ENCODE data around the gene IFITM5.

IFITM5 gene

DNA sequence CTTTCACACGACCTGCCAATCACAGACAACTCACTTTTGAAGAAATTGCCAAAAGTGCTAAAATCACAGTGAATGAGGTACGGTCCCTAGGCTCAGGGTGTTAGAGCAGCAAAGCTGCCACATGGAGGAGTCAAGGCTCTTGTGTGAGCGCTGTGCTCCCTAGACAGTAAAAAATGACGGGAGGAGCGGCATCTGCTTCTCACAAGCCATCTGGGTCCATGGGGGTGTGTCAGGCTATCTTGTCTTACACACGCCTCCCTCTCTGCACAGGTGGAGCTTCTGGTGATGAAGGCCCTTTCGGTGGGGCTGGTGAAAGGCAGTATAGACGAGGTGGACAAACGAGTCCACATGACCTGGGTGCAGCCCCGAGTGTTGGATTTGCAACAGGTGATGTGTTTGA, 47.8 kb downstream of the IFITM5 start:
- TF ChIP-seq, protein P1, sequence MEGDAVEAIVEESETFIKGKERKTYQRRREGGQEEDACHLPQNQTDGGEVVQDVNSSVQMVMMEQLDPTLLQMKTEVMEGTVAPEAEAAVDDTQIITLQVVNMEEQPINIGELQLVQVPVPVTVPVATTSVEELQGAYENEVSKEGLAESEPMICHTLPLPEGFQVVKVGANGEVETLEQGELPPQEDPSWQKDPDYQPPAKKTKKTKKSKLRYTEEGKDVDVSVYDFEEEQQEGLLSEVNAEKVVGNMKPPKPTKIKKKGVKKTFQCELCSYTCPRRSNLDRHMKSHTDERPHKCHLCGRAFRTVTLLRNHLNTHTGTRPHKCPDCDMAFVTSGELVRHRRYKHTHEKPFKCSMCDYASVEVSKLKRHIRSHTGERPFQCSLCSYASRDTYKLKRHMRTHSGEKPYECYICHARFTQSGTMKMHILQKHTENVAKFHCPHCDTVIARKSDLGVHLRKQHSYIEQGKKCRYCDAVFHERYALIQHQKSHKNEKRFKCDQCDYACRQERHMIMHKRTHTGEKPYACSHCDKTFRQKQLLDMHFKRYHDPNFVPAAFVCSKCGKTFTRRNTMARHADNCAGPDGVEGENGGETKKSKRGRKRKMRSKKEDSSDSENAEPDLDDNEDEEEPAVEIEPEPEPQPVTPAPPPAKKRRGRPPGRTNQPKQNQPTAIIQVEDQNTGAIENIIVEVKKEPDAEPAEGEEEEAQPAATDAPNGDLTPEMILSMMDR (IDR thresholded peaks at IDR 0.05) = no peak
- peaks cover 70% of the 10 kb centered on the region for H3K36me3 ChIP-seq

DNA sequence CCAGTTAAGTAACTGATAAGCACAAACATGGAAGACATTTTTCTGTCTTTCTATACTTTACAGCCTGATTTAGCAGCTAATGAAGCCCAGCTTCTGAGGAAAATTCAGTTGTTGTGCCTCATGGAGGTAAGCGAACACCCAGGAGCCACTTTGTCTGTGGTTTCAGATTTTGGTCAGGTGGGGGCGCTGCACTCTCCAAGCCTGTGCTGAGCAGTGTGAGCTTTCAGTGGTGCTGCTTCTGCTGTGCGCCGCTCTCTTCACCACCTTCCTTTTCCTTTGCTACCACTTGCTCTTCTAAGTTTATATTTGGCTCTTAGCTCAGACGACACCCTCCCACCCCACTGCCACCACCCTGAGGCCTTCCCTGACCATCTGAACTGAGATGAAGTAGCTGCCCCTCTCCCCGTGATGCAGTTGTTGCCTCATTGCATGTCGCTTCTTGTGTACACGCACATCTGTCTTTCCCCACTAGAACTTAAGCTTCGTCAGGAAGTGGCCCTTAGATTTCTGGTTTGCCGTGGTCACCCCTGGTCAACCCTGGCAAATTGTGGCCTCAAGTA, 48.5 kb downstream of the IFITM5 start:
- Histone ChIP-seq H3K27ac (peak overlapping the region; percentile 53), H3K4me1 (ENCODE audit: control insufficient read depth in 1 of 2, insufficient read depth in 1 of 2, low read depth in 1 of 2, low read length in 1 of 2) (peaks cover 0 to 6% of the 10 kb centered on the region in 2 experiments), H3K27me3 (no peaks in the 10 kb centered on the region), H3K36me3 (peaks cover 78% of the 10 kb centered on the region), H3K4me3 (ENCODE audit: low read depth in 1 of 2, low read length in 1 of 2) (no peak overlapping the region), H3K9me3 (no peaks in the 10 kb centered on the region)
- TF ChIP-seq, protein P1 (IDR thresholded peaks at IDR 0.05) = peak; percentile 84

More for the DNA sequence above, 47.8 kb downstream of the IFITM5 start:
- Histone ChIP-seq H3K27me3 (no peaks in the 10 kb centered on the region), H3K27ac (peak overlapping the region; percentile 12), H3K4me3 (ENCODE audit: low read depth in 1 of 2, low read length in 1 of 2) (no peak overlapping the region), H3K9me3 (no peaks in the 10 kb centered on the region), H3K4me1 (ENCODE audit: control insufficient read depth in 1 of 2, insufficient read depth in 1 of 2, low read depth in 1 of 2, low read length in 1 of 2) (peaks cover 0 to 6% of the 10 kb centered on the region in 2 experiments)

DNA sequence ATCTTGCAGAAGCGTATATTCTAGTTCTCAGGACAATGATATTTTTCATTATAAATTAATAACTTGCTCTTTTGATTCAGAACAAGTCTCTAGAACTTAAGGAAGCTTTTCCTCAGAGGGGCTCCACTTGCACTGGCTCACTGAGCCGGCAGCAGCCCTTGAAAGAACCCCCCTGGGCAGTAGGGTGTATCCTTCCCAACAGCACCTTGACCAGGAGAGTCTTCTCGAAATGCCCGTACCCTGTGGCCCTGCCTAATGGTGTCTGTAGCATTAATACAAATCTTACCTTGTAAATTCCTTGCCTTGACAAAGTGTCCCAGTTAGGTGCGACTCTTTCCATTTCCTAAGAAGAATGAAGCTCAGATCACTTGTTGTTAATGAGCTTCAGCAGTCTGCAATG, 49.1 kb downstream of the IFITM5 start:
- TF ChIP-seq, protein P1 (IDR thresholded peaks at IDR 0.05) = no peak
- Histone ChIP-seq H3K4me1 (ENCODE audit: control insufficient read depth in 1 of 2, insufficient read depth in 1 of 2, low read depth in 1 of 2, low read length in 1 of 2) (peaks cover 0 to 6% of the 10 kb centered on the region in 2 experiments), H3K36me3 (peaks cover 83% of the 10 kb centered on the region), H3K9me3 (no peaks in the 10 kb centered on the region), H3K4me3 (ENCODE audit: low read depth in 1 of 2, low read length in 1 of 2) (no peak overlapping the region), H3K27ac (peak overlapping the region; percentile 53), H3K27me3 (no peaks in the 10 kb centered on the region)

DNA sequence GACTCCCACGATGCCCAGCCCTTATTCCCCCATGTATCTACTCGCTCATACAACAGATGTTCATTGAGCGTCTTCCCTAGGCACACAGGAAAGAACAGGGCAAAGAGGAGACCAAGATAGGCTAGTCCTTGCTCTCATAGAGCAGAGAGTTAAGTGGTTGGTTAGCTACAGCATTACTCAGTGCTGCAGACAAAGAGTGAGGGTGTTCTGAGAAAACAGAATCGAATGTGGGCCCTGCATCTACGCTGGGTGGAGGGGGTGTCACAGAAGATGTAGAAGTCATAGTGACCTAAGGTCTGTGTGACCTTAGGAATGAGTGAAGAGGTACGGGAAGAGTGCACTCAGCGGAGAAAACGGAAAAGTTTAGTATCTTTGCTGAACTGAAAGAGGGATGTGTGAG, 50.3 kb downstream of the IFITM5 start:
- Histone ChIP-seq H3K27me3 (no peaks in the 10 kb centered on the region), H3K36me3 (peaks cover 95% of the 10 kb centered on the region), H3K4me3 (ENCODE audit: low read depth in 1 of 2, low read length in 1 of 2) (no peak overlapping the region), H3K27ac (no peak overlapping the region), H3K4me1 (ENCODE audit: control insufficient read depth in 1 of 2, insufficient read depth in 1 of 2, low read depth in 1 of 2, low read length in 1 of 2) (peaks cover 0 to 6% of the 10 kb centered on the region in 2 experiments), H3K9me3 (no peaks in the 10 kb centered on the region)
- TF ChIP-seq, protein P1 (IDR thresholded peaks at IDR 0.05) = no peak

Measured in neutrophil (primary cell).